ENCODE data around the gene IGSF21.

The IGSF21 gene

GRCh38 chr1:18256282-18257235 is 149.0 kb downstream of the IGSF21 start:
- DNase-seq (ENCODE audit: low read depth in 1 of 2, low spot score in 1 of 2): no peak

- DNase-seq (ENCODE audit: low read depth in 1 of 2, low spot score in 1 of 2): no peak
These were observed 150.2 kb downstream of the IGSF21 start for GRCh38 chr1:18257778-18258177.

GRCh38 chr1:18261891-18262290 is 154.3 kb downstream of the IGSF21 start:
- DNase-seq (ENCODE audit: low read depth in 1 of 2, low spot score in 1 of 2): no peak

- no peak for DNase-seq (ENCODE audit: low read depth in 1 of 2, low spot score in 1 of 2)
These were observed 155.1 kb downstream of the IGSF21 start for GRCh38 chr1:18262726-18263125.

- no peak for DNase-seq (ENCODE audit: low read depth in 1 of 2, low spot score in 1 of 2)
These were observed 156.0 kb downstream of the IGSF21 start for GRCh38 chr1:18263547-18264120.

GRCh38 chr1:18264450-18265039 is 156.9 kb downstream of the IGSF21 start:
- DNase-seq (ENCODE audit: low read depth in 1 of 2, low spot score in 1 of 2): no peak

- no peak for DNase-seq (ENCODE audit: low read depth in 1 of 2, low spot score in 1 of 2)
These were observed 158.0 kb downstream of the IGSF21 start for GRCh38 chr1:18265641-18266040.

GRCh38 chr1:18266391-18266790 is 158.8 kb downstream of the IGSF21 start:
- no peak for DNase-seq (ENCODE audit: low read depth in 1 of 2, low spot score in 1 of 2)

GRCh38 chr1:18271336-18271735 is 163.7 kb downstream of the IGSF21 start:
- DNase-seq (ENCODE audit: low read depth in 1 of 2, low spot score in 1 of 2): no peak

GRCh38 chr1:18278946-18279345 is 171.3 kb downstream of the IGSF21 start:
- DNase-seq (ENCODE audit: low read depth in 1 of 2, low spot score in 1 of 2): no peak

GRCh38 chr1:18279351-18280074 is 171.9 kb downstream of the IGSF21 start:
- no peak for DNase-seq (ENCODE audit: low read depth in 1 of 2, low spot score in 1 of 2)

- DNase-seq (ENCODE audit: low read depth in 1 of 2, low spot score in 1 of 2): no peak
These were observed 173.4 kb downstream of the IGSF21 start for GRCh38 chr1:18280956-18281355.

- DNase-seq (ENCODE audit: low read depth in 1 of 2, low spot score in 1 of 2): no peak
These were observed 175.4 kb downstream of the IGSF21 start for GRCh38 chr1:18282851-18283600.

- no peak for DNase-seq (ENCODE audit: low read depth in 1 of 2, low spot score in 1 of 2)
These were observed 176.2 kb downstream of the IGSF21 start for GRCh38 chr1:18283601-18284385.

- DNase-seq (ENCODE audit: low read depth in 1 of 2, low spot score in 1 of 2): no peak
These were observed 177.4 kb downstream of the IGSF21 start for GRCh38 chr1:18284805-18285537.

GRCh38 chr1:18285538-18285924 is 177.9 kb downstream of the IGSF21 start:
- DNase-seq (ENCODE audit: low read depth in 1 of 2, low spot score in 1 of 2): no peak

- no peak for DNase-seq (ENCODE audit: low read depth in 1 of 2, low spot score in 1 of 2)
These were observed 181.1 kb downstream of the IGSF21 start for GRCh38 chr1:18288722-18289121.

GRCh38 chr1:18289597-18289996 is 182.0 kb downstream of the IGSF21 start:
- no peak for DNase-seq (ENCODE audit: low read depth in 1 of 2, low spot score in 1 of 2)

- DNase-seq (ENCODE audit: low read depth in 1 of 2, low spot score in 1 of 2): no peak
These were observed 183.3 kb downstream of the IGSF21 start for GRCh38 chr1:18290740-18291412.
